GM23338 (cell line): ENCODE measurements around the gene NBDY. TPM values are rescaled to one million over a fixed set of nuclear protein-coding genes. Genes with fewer than 3 reads are reported as not detected.

ENCODE experiments used
- ATAC-seq: fragments of 200-7000 bp; cut with Tn5 transposase; 3 replicates; pipeline ENCODE4 v1.9.1; 2020
- DNase-seq: peaks from one replicate; pipeline ENCODE4 v3.0.0-alpha.2; 2015; ENCODE audit warnings: low spot score
- H2AFZ ChIP-seq: fragments of 200-600 bp; sonication (generic); 2 replicates; pipeline ENCODE4 v1.8.0; 2016; ENCODE audit warnings: antibody characterized with exemption, mild to moderate bottlenecking, moderate library complexity
- H3F3A ChIP-seq: fragments of 200-600 bp; sonication (generic); replicated peaks from 2 replicates; pipeline ENCODE4 v1.8.0; 2017; ENCODE audit warnings: antibody characterized with exemption, mixed run types, low read depth
- H3K27ac ChIP-seq: fragments of 200-600 bp; sonication (generic); 2 replicates; pipeline ENCODE4 v1.6.1; 2016; ENCODE audit warnings: low read depth
- H3K27me3 ChIP-seq: fragments of 200-600 bp; sonication (generic); 2 replicates; pipeline ENCODE4 v1.8.0; 2016; ENCODE audit warnings: mild to moderate bottlenecking, mixed run types, moderate library complexity; ENCODE audit not compliant: insufficient read depth
- H3K36me3 ChIP-seq: fragments of 200-600 bp; sonication (generic); 2 replicates; pipeline ENCODE4 v1.8.0; 2016; ENCODE audit warnings: mild to moderate bottlenecking; ENCODE audit not compliant: insufficient read depth
- H3K4me1 ChIP-seq: fragments of 200-600 bp; sonication (generic); 2 replicates; pipeline ENCODE4 v1.8.0; 2016; ENCODE audit warnings: mild to moderate bottlenecking, moderate library complexity; ENCODE audit not compliant: insufficient read depth
- H3K4me2 ChIP-seq: fragments of 200-600 bp; sonication (generic); 2 replicates; pipeline ENCODE4 v1.7.1; 2017; ENCODE audit warnings: mixed run types
- H3K4me3 ChIP-seq: fragments of 200-600 bp; sonication (generic); 2 replicates; pipeline ENCODE4 v1.6.1; 2016; ENCODE audit warnings: mixed run types
- H3K79me2 ChIP-seq: fragments of 200-600 bp; sonication (generic); replicated peaks from 2 replicates; pipeline ENCODE4 v1.8.0; 2017; ENCODE audit warnings: mild to moderate bottlenecking; ENCODE audit not compliant: insufficient read depth
- H3K9me2 ChIP-seq: fragments of 200-600 bp; sonication (generic); 2 replicates; pipeline ENCODE4 v1.8.0; 2017; ENCODE audit not compliant: insufficient read depth
- H4K20me1 ChIP-seq: fragments of 200-600 bp; sonication (generic); replicated peaks from 2 replicates; pipeline ENCODE4 v1.8.0; 2017; ENCODE audit warnings: mild to moderate bottlenecking; ENCODE audit not compliant: insufficient read depth
- H3K27ac Mint-ChIP-seq: 2 replicates; pipeline ENCODE4 v1.8.0; 2020; ENCODE audit warnings: inconsistent platforms, mild to moderate bottlenecking, moderate library complexity, mixed read lengths
- H3K27me3 Mint-ChIP-seq: 3 replicates; pipeline ENCODE4 v1.8.0; 2022; ENCODE audit warnings: low read depth, mild to moderate bottlenecking, moderate library complexity, mixed read lengths, inconsistent platforms; ENCODE audit not compliant: insufficient read depth, poor library complexity
- H3K36me3 Mint-ChIP-seq: 3 replicates; pipeline ENCODE4 v1.8.0; 2021; ENCODE audit warnings: low read depth, mild to moderate bottlenecking, inconsistent platforms, moderate library complexity, mixed read lengths
- H3K4me1 Mint-ChIP-seq: 3 replicates; pipeline ENCODE4 v1.8.0; 2020; ENCODE audit warnings: mild to moderate bottlenecking, inconsistent platforms, mixed read lengths
- H3K4me3 Mint-ChIP-seq: 3 replicates; pipeline ENCODE4 v1.8.0; 2021; ENCODE audit warnings: moderate library complexity, mild to moderate bottlenecking, inconsistent platforms, mixed read lengths
- H3K9me3 Mint-ChIP-seq: 3 replicates; pipeline ENCODE4 v1.8.0; 2020; ENCODE audit warnings: moderate library complexity, mild to moderate bottlenecking, inconsistent platforms, mixed read lengths
- CREB1 ChIP-seq: fragments of 250-450 bp; sonication (Bioruptor Pico); IDR thresholded peaks from 2 replicates; pipeline ENCODE4 v1.5.0; 2020; ENCODE audit warnings: low read depth, mild to moderate bottlenecking, moderate library complexity
- EZH2 ChIP-seq: fragments of 200-600 bp; sonication (generic); IDR thresholded peaks from one replicate; pipeline ENCODE4 v1.8.0; 2017; ENCODE audit warnings: antibody characterized with exemption, mild to moderate bottlenecking, low read depth; ENCODE audit not compliant: unreplicated experiment
- EZH2phosphoT487 ChIP-seq: fragments of 200-600 bp; sonication (generic); IDR thresholded peaks from one replicate; pipeline ENCODE4 v1.8.1; 2018; ENCODE audit warnings: antibody characterized with exemption; ENCODE audit not compliant: unreplicated experiment
- JUNB ChIP-seq: IDR thresholded peaks from one replicate; pipeline ENCODE4 v1.6.1; 2016; ENCODE audit warnings: antibody characterized with exemption; ENCODE audit not compliant: unreplicated experiment
- NANOG ChIP-seq: IDR thresholded peaks from 2 replicates; pipeline ENCODE4 v1.6.1; 2016; ENCODE audit warnings: antibody characterized with exemption, borderline replicate concordance
- POLR2AphosphoS5 ChIP-seq: IDR thresholded peaks from 2 replicates; pipeline ENCODE4 v1.6.1; 2016; ENCODE audit warnings: antibody characterized with exemption, low read depth
- STAT1 ChIP-seq: IDR thresholded peaks from one replicate; pipeline ENCODE4 v1.6.1; 2016; ENCODE audit warnings: antibody characterized with exemption; ENCODE audit not compliant: unreplicated experiment
- ZNF114 ChIP-seq: fragments of 250-450 bp; sonication (Bioruptor Pico); IDR thresholded peaks from 2 replicates; pipeline ENCODE4 v1.5.0; 2020; ENCODE audit warnings: mild to moderate bottlenecking, moderate library complexity
- ZNF331 ChIP-seq: fragments of 250-450 bp; sonication (Bioruptor Pico); IDR thresholded peaks from 2 replicates; pipeline ENCODE4 v1.5.0; 2020; ENCODE audit warnings: low read depth, mild to moderate bottlenecking, moderate library complexity
- polyA plus RNA-seq: library from polyadenylated mRNA; unstranded; fragments of >200 nt; fragmentation: Nextera tagmentation; extraction: Ambion mirVana; gene quantifications from 2 replicates; pipeline ENCODE4 v1.2.1, GENCODE V29; 2016
- total RNA-seq: library from RNA; depleted of rRNA; stranded (reverse); fragments of >200 nt; shearing (Covaris generic); gene quantifications from 2 replicates; pipeline ENCODE4 v1.2.3, GENCODE V29; 2014
- TF ChIP-seq, protein P1 (sequence below), 2 experiments: fragments of 200-600 bp in 1 of 2; sonication (generic) in 1 of 2; conservative IDR thresholded peaks; 2 replicates each; pipeline versions ENCODE4 v1.5.1 to v1.6.1; 2016 to 2017; ENCODE audit warnings: antibody characterized with exemption in 2 of 2, low read depth in 2 of 2, mild to moderate bottlenecking in 2 of 2, moderate library complexity in 1 of 2
- TF ChIP-seq, protein P2 (sequence below): fragments of 250-450 bp; sonication (Bioruptor Pico); IDR thresholded peaks from 2 replicates; pipeline ENCODE4 v1.5.0; 2020; ENCODE audit warnings: mild to moderate bottlenecking, moderate library complexity
- TF ChIP-seq, protein P3 (sequence below): IDR thresholded peaks from 2 replicates; pipeline ENCODE4 v1.6.1; 2016; ENCODE audit warnings: antibody characterized with exemption
- TF ChIP-seq, protein P4 (sequence below): IDR thresholded peaks from one replicate; pipeline ENCODE4 v1.6.1; 2018; ENCODE audit warnings: antibody characterized with exemption; ENCODE audit not compliant: unreplicated experiment

The NBDY gene
- total and polyA plus RNA-seq, 2 experiments from 2014 or later = 9.6 to 206 TPM

DNA sequence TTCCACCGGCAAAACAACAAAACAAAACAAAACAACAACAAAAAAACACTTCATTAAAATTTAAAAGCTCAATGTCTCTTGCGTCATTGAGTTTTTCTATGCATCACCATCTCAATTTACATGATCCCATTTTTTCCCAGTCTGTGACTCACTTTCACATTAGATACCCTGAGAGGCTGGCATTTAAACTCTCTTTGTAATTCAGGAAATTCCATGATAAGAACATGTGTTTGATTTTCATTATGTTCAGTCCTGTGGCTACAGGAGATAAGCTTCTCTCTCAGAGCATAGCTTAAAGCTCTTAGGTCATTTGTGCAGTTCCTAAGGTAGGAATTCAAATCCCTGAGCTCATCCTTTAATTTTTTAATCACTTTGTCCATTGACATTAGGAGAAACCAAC is 104.6 kb downstream of the NBDY start:
- peaks cover 2% of the 10 kb centered on the region for H3K27me3 Mint-ChIP-seq
- Histone ChIP-seq H3F3A (no peaks in the 10 kb centered on the region), H2AFZ (no peak overlapping the region), H3K79me2 (no peaks in the 10 kb centered on the region), H3K27ac (no peak overlapping the region), H3K27me3 (no peaks in the 10 kb centered on the region), H3K4me1 (no peaks in the 10 kb centered on the region), H4K20me1 (no peaks in the 10 kb centered on the region), H3K4me2 (no peak overlapping the region), H3K9me2 (no peaks in the 10 kb centered on the region), H3K36me3 (no peaks in the 10 kb centered on the region), H3K4me3 (no peak overlapping the region)
- no peak for DNase-seq
- no peaks in the 10 kb centered on the region for H3K36me3 Mint-ChIP-seq
- ATAC-seq = no peak
- H3K27ac Mint-ChIP-seq = no peak overlapping the region
- H3K9me3 Mint-ChIP-seq = peaks cover 3% of the 10 kb centered on the region; the same call in 1 of the 3 replicates
- H3K4me1 Mint-ChIP-seq = peaks cover 11% of the 10 kb centered on the region; the same call in 2 of the 3 replicates
- H3K4me3 Mint-ChIP-seq = no peak overlapping the region
- TF ChIP-seq ZNF331 (CRISPR knock-in tag) = no peak
- TF ChIP-seq JUNB = no peak
- no peak for TF ChIP-seq CREB1 (CRISPR knock-in tag)
- TF ChIP-seq, protein P1, sequence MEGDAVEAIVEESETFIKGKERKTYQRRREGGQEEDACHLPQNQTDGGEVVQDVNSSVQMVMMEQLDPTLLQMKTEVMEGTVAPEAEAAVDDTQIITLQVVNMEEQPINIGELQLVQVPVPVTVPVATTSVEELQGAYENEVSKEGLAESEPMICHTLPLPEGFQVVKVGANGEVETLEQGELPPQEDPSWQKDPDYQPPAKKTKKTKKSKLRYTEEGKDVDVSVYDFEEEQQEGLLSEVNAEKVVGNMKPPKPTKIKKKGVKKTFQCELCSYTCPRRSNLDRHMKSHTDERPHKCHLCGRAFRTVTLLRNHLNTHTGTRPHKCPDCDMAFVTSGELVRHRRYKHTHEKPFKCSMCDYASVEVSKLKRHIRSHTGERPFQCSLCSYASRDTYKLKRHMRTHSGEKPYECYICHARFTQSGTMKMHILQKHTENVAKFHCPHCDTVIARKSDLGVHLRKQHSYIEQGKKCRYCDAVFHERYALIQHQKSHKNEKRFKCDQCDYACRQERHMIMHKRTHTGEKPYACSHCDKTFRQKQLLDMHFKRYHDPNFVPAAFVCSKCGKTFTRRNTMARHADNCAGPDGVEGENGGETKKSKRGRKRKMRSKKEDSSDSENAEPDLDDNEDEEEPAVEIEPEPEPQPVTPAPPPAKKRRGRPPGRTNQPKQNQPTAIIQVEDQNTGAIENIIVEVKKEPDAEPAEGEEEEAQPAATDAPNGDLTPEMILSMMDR (conservative IDR thresholded peaks at IDR 0.05; ENCODE audit: low read depth in 2 of 2) = no peak
- TF ChIP-seq STAT1 = no peak
- TF ChIP-seq NANOG = no peak
- no peak for TF ChIP-seq POLR2AphosphoS5
- TF ChIP-seq, protein P2, sequence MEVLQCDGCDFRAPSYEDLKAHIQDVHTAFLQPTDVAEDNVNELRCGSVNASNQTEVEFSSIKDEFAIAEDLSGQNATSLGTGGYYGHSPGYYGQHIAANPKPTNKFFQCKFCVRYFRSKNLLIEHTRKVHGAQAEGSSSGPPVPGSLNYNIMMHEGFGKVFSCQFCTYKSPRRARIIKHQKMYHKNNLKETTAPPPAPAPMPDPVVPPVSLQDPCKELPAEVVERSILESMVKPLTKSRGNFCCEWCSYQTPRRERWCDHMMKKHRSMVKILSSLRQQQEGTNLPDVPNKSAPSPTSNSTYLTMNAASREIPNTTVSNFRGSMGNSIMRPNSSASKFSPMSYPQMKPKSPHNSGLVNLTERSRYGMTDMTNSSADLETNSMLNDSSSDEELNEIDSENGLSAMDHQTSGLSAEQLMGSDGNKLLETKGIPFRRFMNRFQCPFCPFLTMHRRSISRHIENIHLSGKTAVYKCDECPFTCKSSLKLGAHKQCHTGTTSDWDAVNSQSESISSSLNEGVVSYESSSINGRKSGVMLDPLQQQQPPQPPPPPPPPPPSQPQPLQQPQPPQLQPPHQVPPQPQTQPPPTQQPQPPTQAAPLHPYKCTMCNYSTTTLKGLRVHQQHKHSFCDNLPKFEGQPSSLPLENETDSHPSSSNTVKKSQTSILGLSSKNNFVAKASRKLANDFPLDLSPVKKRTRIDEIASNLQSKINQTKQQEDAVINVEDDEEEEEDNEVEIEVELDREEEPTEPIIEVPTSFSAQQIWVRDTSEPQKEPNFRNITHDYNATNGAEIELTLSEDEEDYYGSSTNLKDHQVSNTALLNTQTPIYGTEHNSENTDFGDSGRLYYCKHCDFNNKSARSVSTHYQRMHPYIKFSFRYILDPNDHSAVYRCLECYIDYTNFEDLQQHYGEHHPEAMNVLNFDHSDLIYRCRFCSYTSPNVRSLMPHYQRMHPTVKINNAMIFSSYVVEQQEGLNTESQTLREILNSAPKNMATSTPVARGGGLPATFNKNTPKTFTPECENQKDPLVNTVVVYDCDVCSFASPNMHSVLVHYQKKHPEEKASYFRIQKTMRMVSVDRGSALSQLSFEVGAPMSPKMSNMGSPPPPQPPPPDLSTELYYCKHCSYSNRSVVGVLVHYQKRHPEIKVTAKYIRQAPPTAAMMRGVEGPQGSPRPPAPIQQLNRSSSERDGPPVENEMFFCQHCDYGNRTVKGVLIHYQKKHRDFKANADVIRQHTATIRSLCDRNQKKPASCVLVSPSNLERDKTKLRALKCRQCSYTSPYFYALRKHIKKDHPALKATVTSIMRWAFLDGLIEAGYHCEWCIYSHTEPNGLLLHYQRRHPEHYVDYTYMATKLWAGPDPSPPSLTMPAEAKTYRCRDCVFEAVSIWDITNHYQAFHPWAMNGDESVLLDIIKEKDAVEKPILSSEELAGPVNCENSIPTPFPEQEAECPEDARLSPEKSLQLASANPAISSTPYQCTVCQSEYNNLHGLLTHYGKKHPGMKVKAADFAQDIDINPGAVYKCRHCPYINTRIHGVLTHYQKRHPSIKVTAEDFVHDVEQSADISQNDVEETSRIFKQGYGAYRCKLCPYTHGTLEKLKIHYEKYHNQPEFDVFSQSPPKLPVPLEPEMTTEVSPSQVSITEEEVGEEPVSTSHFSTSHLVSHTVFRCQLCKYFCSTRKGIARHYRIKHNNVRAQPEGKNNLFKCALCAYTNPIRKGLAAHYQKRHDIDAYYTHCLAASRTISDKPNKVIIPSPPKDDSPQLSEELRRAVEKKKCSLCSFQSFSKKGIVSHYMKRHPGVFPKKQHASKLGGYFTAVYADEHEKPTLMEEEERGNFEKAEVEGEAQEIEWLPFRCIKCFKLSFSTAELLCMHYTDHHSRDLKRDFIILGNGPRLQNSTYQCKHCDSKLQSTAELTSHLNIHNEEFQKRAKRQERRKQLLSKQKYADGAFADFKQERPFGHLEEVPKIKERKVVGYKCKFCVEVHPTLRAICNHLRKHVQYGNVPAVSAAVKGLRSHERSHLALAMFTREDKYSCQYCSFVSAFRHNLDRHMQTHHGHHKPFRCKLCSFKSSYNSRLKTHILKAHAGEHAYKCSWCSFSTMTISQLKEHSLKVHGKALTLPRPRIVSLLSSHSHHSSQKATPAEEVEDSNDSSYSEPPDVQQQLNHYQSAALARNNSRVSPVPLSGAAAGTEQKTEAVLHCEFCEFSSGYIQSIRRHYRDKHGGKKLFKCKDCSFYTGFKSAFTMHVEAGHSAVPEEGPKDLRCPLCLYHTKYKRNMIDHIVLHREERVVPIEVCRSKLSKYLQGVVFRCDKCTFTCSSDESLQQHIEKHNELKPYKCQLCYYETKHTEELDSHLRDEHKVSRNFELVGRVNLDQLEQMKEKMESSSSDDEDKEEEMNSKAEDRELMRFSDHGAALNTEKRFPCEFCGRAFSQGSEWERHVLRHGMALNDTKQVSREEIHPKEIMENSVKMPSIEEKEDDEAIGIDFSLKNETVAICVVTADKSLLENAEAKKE = no peak
- TF ChIP-seq, protein P3, sequence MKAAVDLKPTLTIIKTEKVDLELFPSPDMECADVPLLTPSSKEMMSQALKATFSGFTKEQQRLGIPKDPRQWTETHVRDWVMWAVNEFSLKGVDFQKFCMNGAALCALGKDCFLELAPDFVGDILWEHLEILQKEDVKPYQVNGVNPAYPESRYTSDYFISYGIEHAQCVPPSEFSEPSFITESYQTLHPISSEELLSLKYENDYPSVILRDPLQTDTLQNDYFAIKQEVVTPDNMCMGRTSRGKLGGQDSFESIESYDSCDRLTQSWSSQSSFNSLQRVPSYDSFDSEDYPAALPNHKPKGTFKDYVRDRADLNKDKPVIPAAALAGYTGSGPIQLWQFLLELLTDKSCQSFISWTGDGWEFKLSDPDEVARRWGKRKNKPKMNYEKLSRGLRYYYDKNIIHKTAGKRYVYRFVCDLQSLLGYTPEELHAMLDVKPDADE = no peak
- TF ChIP-seq ZNF114 (CRISPR knock-in tag) = no peak
- TF ChIP-seq EZH2phosphoT487 = no peak
- TF ChIP-seq, protein P4, sequence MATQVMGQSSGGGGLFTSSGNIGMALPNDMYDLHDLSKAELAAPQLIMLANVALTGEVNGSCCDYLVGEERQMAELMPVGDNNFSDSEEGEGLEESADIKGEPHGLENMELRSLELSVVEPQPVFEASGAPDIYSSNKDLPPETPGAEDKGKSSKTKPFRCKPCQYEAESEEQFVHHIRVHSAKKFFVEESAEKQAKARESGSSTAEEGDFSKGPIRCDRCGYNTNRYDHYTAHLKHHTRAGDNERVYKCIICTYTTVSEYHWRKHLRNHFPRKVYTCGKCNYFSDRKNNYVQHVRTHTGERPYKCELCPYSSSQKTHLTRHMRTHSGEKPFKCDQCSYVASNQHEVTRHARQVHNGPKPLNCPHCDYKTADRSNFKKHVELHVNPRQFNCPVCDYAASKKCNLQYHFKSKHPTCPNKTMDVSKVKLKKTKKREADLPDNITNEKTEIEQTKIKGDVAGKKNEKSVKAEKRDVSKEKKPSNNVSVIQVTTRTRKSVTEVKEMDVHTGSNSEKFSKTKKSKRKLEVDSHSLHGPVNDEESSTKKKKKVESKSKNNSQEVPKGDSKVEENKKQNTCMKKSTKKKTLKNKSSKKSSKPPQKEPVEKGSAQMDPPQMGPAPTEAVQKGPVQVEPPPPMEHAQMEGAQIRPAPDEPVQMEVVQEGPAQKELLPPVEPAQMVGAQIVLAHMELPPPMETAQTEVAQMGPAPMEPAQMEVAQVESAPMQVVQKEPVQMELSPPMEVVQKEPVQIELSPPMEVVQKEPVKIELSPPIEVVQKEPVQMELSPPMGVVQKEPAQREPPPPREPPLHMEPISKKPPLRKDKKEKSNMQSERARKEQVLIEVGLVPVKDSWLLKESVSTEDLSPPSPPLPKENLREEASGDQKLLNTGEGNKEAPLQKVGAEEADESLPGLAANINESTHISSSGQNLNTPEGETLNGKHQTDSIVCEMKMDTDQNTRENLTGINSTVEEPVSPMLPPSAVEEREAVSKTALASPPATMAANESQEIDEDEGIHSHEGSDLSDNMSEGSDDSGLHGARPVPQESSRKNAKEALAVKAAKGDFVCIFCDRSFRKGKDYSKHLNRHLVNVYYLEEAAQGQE = no peak
- no peak for TF ChIP-seq EZH2
